ENCODE measurements around the gene INPP5A.
"Not testable (repeated sequence)": the region's sequence is repeated elsewhere in the genome, so short reads cannot be mapped to it uniquely, and the experiment has no call there.

Gene INPP5A

DNA sequence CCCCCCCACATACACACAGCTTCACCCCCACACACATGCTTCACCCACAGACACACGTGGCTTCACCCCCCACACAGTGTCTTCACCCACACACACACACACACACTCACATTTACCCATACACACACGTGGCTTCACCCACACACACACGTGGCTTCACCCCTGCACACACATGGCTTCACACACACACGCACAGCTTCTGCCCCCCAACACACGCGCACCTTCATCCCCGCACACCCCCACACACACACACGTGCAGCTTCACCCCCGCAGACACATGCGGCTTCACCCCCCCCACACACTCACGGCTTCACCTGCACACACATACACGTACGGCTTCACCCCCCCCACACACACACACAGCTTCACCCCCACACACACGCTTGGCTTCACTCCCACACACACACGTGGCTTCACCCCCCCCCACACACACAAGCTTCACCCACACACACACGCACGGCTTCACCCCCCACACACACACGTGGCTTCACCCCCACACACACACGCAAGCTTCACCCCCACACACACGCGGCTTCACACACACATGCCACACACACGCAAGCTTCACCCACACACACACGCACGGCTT lies 165.9 kb downstream of the INPP5A start:
- DNase-seq (ENCODE audit: low spot score): no peak
- peaks cover 13% of the 10 kb centered on the region for H3K9me3 Mint-ChIP-seq
- no peak overlapping the region for H3K4me3 Mint-ChIP-seq
- H3K27me3 Mint-ChIP-seq (ENCODE audit: low read depth): no peaks in the 10 kb centered on the region
- H3K36me3 Mint-ChIP-seq (ENCODE audit: low read depth): peaks cover 23% of the 10 kb centered on the region
- H3K27ac Mint-ChIP-seq: no peak overlapping the region
- H3K4me1 Mint-ChIP-seq (ENCODE audit: low read depth): no peaks in the 10 kb centered on the region

DNA sequence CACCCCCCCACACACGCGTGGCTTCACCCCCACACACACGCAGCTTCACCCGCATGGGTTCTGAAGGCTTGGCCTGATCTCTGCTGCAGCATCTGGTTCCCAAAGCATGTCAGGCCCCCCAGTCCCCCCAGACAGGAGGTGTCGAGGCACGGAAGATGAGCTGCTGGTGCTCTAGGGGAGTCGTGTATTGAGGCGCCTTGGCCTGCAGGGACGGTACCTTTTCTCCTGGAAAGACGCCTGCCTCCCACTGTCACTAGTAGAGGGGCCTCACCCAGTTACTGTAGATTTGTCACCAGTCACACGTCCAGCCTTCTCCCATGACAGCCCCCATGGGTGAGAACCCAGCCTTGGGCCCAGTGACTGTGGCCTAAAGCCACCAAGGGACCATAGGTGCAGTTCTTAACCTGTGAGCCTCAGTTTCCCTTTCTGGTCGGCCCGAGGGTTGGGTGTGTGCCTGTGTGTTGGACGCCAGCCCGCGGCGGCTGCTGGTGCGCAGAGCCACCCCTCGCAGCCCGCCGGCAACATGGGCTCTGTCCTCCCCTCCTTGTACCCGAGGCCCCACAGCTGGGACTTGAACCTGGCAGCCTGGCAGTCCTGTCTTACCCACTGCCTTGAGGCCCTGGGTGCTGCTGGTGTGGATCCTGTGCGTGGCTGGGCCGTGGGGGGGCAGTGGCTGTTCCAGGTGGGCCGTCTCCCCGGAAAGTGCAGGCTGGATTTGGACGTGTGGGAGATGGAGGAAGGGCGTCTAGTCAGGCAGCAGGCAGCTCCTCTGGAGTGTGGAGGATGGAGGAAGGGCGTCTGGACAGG lies 166.6 kb downstream of the INPP5A start:
- H3K4me1 Mint-ChIP-seq (ENCODE audit: low read depth): no peaks in the 10 kb centered on the region
- no peak overlapping the region for H3K27ac Mint-ChIP-seq
- no peak for DNase-seq (ENCODE audit: low spot score)
- no peak overlapping the region for H3K4me3 Mint-ChIP-seq
- peaks cover 13% of the 10 kb centered on the region for H3K9me3 Mint-ChIP-seq
- H3K27me3 Mint-ChIP-seq (ENCODE audit: low read depth): no peaks in the 10 kb centered on the region
- H3K36me3 Mint-ChIP-seq (ENCODE audit: low read depth): peaks cover 23% of the 10 kb centered on the region

DNA sequence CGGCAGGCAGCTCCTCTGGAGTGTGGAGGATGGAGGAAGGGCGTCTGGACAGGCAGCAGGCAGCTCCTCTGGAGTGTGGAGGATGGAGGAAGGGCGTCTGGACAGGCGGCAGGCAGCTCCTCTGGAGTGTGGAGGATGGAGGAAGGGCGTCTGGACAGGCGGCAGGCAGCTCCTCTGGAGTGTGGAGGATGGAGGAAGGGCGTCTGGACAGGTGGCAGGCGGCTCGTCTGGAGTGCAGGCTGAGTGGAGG lies 167.2 kb downstream of the INPP5A start:
- H3K4me3 Mint-ChIP-seq; H3K4me1 Mint-ChIP-seq (ENCODE audit: low read depth); DNase-seq (ENCODE audit: low spot score); H3K27ac Mint-ChIP-seq; H3K27me3 Mint-ChIP-seq (ENCODE audit: low read depth): not testable (repeated sequence)
- peaks cover 23% of the 10 kb centered on the region for H3K36me3 Mint-ChIP-seq (ENCODE audit: low read depth)
- peaks cover 13% of the 10 kb centered on the region for H3K9me3 Mint-ChIP-seq

DNA sequence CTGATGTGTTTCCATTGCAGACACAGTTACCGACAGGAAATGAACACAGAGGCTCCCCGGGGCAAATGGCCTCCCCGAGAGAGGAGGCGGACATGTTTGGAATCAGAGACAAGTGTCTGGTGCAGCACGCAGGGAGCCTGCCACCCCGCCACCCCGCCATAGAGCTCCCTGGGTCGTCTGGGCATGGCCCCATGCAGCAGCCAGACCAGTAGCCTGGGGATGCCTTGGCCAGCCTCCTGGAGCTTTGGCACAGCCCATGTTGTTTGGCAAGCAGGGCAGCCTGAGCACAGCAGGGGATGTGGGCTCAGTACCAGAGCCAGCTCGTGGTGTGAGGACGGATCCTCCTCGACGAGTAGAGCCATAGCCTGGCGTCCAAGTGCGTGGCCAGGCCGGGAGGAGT lies 167.6 kb downstream of the INPP5A start:
- DNase-seq (ENCODE audit: low spot score): no peak
- peaks cover 23% of the 10 kb centered on the region for H3K36me3 Mint-ChIP-seq (ENCODE audit: low read depth)
- no peaks in the 10 kb centered on the region for H3K27me3 Mint-ChIP-seq (ENCODE audit: low read depth)
- peaks cover 13% of the 10 kb centered on the region for H3K9me3 Mint-ChIP-seq
- no peak overlapping the region for H3K27ac Mint-ChIP-seq
- no peak overlapping the region for H3K4me3 Mint-ChIP-seq
- no peaks in the 10 kb centered on the region for H3K4me1 Mint-ChIP-seq (ENCODE audit: low read depth)

DNA sequence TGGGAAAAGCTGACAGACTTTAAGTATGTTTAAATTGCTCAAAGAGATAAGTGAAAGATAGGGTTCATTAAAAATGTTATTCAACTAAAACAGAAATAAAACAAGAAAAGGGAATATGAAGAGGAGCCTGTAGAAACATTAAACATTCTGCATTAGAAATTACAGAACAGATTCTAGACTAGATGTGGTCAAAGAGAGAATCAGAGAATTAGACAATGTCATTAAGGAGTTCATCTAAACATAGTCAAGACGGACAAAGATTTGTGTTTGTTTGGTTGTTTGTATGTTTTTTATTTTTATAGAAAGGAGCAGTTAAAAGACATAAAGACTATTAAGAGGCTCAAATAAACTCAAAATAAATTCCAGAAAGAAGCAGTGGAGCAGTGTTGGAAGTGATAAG lies 168.4 kb downstream of the INPP5A start:
- H3K36me3 Mint-ChIP-seq (ENCODE audit: low read depth): peaks cover 28% of the 10 kb centered on the region
- DNase-seq (ENCODE audit: low spot score): no peak
- peaks cover 13% of the 10 kb centered on the region for H3K9me3 Mint-ChIP-seq
- no peak overlapping the region for H3K27ac Mint-ChIP-seq
- no peaks in the 10 kb centered on the region for H3K4me1 Mint-ChIP-seq (ENCODE audit: low read depth)
- H3K4me3 Mint-ChIP-seq: no peak overlapping the region
- H3K27me3 Mint-ChIP-seq (ENCODE audit: low read depth): no peaks in the 10 kb centered on the region

DNA sequence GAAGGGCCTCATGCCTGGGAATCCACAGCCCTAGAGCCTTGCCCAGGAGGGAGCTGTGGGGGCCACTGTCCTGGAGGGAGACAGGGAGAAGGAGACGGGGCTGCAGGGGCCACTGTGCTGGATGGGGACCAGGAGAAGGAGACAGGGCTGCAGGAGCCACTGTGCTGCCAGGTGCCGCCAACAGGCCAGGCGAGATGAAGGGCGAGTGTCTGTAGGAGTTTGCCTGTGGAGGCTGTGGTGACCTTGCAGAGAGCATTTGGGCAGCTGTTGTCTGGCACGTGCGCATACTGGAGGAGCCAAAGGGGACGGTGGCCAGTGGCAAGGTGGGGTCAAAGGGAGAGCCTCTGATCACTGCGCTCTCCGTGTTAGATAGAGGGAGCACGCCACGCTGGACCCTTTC lies 169.1 kb downstream of the INPP5A start:
- Mint-ChIP-seq H3K27ac (no peak overlapping the region), H3K9me3 (peaks cover 13% of the 10 kb centered on the region), H3K36me3 (ENCODE audit: low read depth) (peaks cover 28% of the 10 kb centered on the region), H3K4me1 (ENCODE audit: low read depth) (no peaks in the 10 kb centered on the region), H3K4me3 (no peak overlapping the region), H3K27me3 (ENCODE audit: low read depth) (no peaks in the 10 kb centered on the region)
- no peak for DNase-seq (ENCODE audit: low spot score)

DNA sequence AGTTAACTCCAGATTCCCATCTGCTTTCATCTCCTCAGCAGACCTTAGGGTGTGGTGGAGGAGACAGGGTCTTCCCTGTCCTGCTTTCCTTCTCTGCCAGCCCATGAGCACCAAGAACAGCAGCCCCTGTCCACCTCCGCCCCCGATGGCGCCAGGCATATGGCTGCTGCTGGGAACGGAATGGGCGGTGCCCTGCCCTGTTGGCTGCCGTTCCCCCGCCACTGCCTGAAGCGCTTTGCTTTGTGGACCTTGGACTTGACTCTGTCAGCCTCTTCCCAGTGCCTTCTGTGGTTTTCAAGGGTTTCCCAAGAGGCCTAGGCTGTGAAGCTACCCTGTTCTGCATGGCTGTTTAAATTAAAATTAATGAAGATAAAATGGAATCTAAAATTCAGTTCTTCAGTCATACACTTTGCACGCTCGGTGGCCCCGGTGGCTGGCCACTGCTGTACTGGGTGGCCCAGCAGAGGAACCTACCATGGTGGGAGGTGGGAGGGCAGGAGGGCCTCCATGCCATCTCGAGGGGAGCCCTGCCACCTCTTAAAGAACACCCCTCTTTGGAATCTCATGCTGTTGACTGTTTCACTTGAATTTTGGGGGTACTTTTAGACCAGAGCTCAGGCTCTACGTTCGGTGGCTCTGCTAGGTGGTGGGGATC lies 169.7 kb downstream of the INPP5A start:
- Mint-ChIP-seq H3K4me3 (no peak overlapping the region), H3K9me3 (peaks cover 13% of the 10 kb centered on the region), H3K27me3 (ENCODE audit: low read depth) (no peaks in the 10 kb centered on the region), H3K27ac (no peak overlapping the region), H3K4me1 (ENCODE audit: low read depth) (no peaks in the 10 kb centered on the region), H3K36me3 (ENCODE audit: low read depth) (peaks cover 27% of the 10 kb centered on the region)
- DNase-seq (ENCODE audit: low spot score): no peak

DNA sequence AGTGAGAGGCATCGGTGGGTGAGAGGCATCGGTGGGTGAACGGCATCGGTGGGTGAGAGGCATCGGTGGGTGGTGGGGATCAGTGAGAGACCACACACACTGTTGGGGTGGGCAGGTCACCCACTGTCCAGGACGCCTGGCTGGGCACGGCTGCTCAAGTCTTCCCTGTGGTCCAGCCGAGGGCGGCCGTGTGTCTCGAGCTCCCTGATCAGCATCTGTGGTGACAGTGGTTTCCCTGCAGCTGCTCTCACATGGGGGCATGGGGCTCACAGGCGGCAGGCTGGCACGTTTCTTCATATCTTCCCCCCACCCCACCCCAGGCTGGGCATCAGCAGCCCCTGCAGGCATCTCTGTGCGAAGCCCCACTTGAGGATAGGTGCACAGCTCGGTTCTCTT lies 170.2 kb downstream of the INPP5A start:
- H3K4me3 Mint-ChIP-seq: no peak overlapping the region
- no peak for DNase-seq (ENCODE audit: low spot score)
- peaks cover 13% of the 10 kb centered on the region for H3K9me3 Mint-ChIP-seq
- peaks cover 29% of the 10 kb centered on the region for H3K36me3 Mint-ChIP-seq (ENCODE audit: low read depth)
- no peak overlapping the region for H3K27ac Mint-ChIP-seq
- H3K27me3 Mint-ChIP-seq (ENCODE audit: low read depth): no peaks in the 10 kb centered on the region
- H3K4me1 Mint-ChIP-seq (ENCODE audit: low read depth): no peaks in the 10 kb centered on the region

DNA sequence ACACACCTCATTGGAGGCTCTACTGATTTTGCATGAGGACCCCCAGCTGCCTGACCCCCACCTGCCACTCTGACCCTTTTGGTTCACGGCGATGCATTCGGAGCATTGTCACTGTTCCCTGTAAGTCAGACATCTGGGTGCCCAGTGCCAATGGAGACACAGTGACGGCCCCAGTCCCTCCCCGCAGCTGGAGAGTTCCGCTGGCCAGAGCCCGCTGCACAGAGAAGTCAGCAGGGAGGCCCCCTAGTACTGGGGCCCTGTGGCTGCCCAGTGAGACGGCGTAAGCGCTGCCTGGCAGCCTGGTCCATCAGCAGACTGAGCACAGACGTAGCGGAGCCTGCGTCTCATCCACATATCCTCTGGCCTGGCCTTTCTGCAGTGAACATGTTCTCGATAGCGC lies 170.9 kb downstream of the INPP5A start:
- no peak overlapping the region for H3K27ac Mint-ChIP-seq
- H3K9me3 Mint-ChIP-seq: peaks cover 13% of the 10 kb centered on the region
- H3K4me3 Mint-ChIP-seq: no peak overlapping the region
- H3K27me3 Mint-ChIP-seq (ENCODE audit: low read depth): no peaks in the 10 kb centered on the region
- peaks cover 28% of the 10 kb centered on the region for H3K36me3 Mint-ChIP-seq (ENCODE audit: low read depth)
- no peaks in the 10 kb centered on the region for H3K4me1 Mint-ChIP-seq (ENCODE audit: low read depth)
- DNase-seq (ENCODE audit: low spot score): no peak

DNA sequence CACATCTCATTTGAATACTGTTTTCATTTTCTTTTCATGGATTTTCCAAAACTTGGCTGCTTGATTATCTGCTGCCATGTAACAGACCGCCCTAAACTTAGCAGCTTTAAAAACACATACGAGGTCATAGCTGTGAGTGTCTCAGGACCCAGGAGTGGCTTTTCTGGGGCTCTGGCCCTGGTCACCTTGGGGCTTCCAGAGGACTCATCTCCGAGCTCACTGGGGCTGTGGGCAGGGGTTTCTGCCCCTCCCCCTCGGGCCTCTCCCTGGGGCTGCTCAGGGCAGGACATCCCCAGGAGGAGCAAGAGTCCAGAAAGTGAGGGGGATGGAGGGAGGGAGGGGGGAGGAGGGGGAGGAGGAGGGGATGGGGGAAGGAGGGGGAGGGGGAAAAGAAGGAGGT lies 171.3 kb downstream of the INPP5A start:
- Mint-ChIP-seq H3K9me3 (peaks cover 13% of the 10 kb centered on the region), H3K4me1 (ENCODE audit: low read depth) (no peaks in the 10 kb centered on the region), H3K36me3 (ENCODE audit: low read depth) (peaks cover 25% of the 10 kb centered on the region), H3K27me3 (ENCODE audit: low read depth) (no peaks in the 10 kb centered on the region), H3K4me3 (no peak overlapping the region), H3K27ac (no peak overlapping the region)
- no peak for DNase-seq (ENCODE audit: low spot score)

DNA sequence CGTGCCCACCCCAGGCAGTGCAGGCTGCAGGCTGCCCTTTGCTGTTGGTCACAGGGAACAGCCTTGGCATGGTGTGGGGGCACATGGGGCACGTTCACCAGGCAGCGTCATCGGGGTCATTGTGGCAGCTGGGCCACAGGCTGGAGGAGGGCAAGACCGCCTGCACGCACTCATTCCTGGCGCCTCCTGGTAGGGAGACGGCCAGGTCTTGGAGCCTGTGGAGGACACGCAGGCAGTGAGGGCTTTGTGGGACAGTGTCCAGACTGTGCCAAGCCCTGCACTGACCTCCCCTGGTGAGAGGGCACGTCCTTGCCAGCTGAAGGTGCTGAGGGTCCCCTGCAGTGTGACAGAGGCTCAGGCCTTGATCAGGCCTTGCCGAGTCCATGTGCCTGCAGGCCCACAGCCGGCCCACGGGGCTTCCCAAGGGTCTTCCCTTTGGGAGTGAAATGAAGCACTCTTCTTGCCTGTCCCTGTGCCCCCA lies 171.9 kb downstream of the INPP5A start:
- DNase-seq (ENCODE audit: low spot score): no peak
- H3K4me1 Mint-ChIP-seq (ENCODE audit: low read depth): no peaks in the 10 kb centered on the region
- no peak overlapping the region for H3K27ac Mint-ChIP-seq
- H3K27me3 Mint-ChIP-seq (ENCODE audit: low read depth): no peaks in the 10 kb centered on the region
- H3K36me3 Mint-ChIP-seq (ENCODE audit: low read depth): peaks cover 22% of the 10 kb centered on the region
- H3K4me3 Mint-ChIP-seq: no peak overlapping the region
- peaks cover 13% of the 10 kb centered on the region for H3K9me3 Mint-ChIP-seq

DNA sequence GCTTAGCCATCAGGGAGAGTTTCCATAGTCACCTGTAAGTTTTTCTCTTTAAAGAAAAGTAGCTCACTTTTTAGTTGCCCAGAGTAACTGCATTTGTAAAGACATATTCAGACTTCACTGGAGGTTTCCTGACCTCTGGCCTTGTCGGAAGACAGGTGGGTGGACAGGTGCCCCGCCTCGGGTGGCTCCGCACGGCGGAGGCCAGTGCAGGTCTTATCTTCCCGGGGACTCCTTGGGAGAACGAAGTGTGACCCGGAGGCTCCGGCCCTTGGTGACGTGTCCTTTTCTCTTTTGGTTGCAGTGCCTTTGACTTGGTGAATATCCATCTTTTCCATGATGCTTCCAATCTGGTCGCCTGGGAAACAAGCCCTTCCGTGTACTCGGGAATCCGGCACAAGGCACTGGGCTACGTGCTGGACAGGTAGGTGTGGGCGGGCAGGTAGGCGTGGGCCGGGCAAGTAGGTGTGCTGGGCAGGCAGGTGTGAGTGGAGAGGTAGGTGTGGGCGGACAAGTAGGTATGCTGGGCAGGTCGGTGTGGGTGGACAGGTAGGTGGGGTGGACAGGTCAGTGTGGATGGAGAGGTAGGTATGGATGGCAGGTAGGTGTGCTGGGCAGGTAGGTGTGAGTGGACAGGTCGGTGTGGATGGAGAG lies 172.6 kb downstream of the INPP5A start:
- H3K4me3 Mint-ChIP-seq: no peak overlapping the region
- no peaks in the 10 kb centered on the region for H3K4me1 Mint-ChIP-seq (ENCODE audit: low read depth)
- H3K9me3 Mint-ChIP-seq: peaks cover 13% of the 10 kb centered on the region
- peaks cover 22% of the 10 kb centered on the region for H3K36me3 Mint-ChIP-seq (ENCODE audit: low read depth)
- H3K27me3 Mint-ChIP-seq (ENCODE audit: low read depth): no peaks in the 10 kb centered on the region
- no peak for DNase-seq (ENCODE audit: low spot score)
- H3K27ac Mint-ChIP-seq: no peak overlapping the region

DNA sequence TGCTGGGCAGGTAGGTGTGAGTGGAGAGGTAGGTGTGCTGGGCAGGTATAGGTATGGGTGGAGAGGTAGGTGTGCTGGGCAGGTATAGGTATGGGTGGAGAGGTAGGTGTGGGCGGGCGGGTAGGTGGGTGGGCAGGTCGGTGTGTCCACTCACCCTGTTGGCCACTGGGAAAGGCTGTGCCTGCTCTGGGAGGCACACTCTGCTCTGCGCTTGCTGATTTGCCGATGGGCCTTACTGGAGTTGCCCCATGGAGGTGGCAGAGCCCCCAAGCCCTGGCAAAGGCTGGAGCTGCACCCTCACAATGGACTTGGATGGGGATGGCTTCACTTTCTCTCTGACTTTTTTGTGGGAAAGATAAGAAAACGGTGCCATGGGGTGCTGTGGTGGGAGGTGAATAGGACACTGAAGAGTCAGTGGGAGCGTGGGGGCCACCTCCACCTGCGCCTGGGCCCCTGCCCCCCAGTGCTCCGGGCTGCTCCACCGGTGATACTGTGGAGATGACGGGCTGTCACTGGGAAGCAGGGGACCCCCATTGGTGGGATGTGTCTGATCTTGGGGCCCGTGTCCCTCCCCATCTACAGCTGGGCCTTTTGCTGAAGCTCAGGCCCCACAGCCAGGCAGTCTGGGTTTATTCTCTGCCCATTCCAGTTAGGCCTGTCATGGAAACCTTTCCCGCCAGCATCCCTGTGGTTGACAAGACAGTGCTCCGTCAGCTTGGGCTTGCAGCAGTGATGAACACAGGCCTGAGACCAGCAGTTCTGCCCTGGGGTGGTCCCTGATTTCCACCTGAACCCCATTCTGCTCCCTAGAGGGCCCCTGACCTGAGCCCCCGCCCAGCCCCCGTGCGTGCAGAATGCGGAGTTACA lies 173.4 kb downstream of the INPP5A start:
- H3K27me3 Mint-ChIP-seq (ENCODE audit: low read depth): no peaks in the 10 kb centered on the region
- no peak for DNase-seq (ENCODE audit: low spot score)
- H3K36me3 Mint-ChIP-seq (ENCODE audit: low read depth): peaks cover 14% of the 10 kb centered on the region
- peaks cover 5% of the 10 kb centered on the region for H3K9me3 Mint-ChIP-seq
- H3K4me1 Mint-ChIP-seq (ENCODE audit: low read depth): no peaks in the 10 kb centered on the region
- no peak overlapping the region for H3K27ac Mint-ChIP-seq
- H3K4me3 Mint-ChIP-seq: no peak overlapping the region
